ENCODE results near the gene GOLGA3. TPM values are rescaled to one million over a fixed set of nuclear protein-coding genes. Genes with fewer than 3 reads are reported as not detected.

The GOLGA3 gene
- total RNA-seq, 1 donor = 127 TPM

DNA sequence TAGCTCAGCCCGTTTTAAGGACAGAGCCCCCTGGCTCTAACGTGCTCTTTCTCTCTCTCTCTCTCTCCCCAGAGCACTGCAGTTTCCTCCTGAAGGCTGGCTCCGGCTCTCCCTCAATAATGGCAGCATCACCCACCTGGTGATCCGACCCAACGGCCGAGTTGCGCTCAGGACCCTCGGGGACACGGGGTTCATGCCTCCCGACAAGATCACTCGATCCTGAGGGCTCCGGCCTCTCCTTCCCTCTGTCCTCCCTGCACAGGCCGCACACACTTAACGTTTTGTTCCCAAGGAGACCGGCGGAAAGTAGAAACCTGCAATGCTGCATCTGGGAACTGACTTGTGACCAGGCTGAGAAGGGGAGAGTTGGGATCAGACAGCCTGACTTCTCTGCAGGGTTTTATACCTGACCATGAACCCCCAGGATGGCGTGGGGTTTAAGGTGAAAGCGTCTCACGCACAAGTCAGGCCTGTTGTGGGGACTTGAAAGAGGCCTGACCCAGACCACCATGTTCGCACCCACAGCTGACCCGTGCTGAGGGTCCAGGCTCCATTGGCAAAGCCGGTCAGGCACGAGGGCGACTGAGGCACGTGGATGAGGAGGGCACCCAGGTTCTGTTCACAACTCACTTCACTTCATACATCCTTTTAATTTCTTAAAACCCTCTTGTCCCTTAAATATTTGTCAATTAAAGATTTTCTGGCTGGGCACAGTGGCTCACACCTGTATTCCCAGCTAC is 107.9 kb downstream of the GOLGA3 start:
- Histone ChIP-seq H3K27me3 (ENCODE audit: insufficient read depth, low read length) (no peaks in the 10 kb centered on the region), H3K27ac (ENCODE audit: low read depth, low read length) (no peak overlapping the region), H3K79me2 (ENCODE audit: insufficient read depth, low read length) (peaks cover 40% of the 10 kb centered on the region)

GRCh38 chr12:132719954-132720324 is 108.7 kb downstream of the GOLGA3 start:
- peak; percentile 77 for DNase-seq (ENCODE audit: insufficient read length, low spot score, missing footprints)
- H3K36me3 ChIP-seq (ENCODE audit: insufficient read depth, low read length) = peaks cover 60% of the 10 kb centered on the region
- no peaks in the 10 kb centered on the region for H3K27me3 ChIP-seq (ENCODE audit: insufficient read depth, low read length)
- no peaks in the 10 kb centered on the region for H3K9me3 ChIP-seq (ENCODE audit: low read depth, low read length)
- H2AFZ ChIP-seq (ENCODE audit: low read length) = no peak overlapping the region
- H4K20me1 ChIP-seq (ENCODE audit: insufficient read depth, low read length) = peaks cover 30% of the 10 kb centered on the region
- H3K4me1 ChIP-seq (ENCODE audit: insufficient read depth, low read length) = peaks cover 6% of the 10 kb centered on the region
- H3K79me2 ChIP-seq (ENCODE audit: insufficient read depth, low read length) = peaks cover 35% of the 10 kb centered on the region
- no peak overlapping the region for H3K4me2 ChIP-seq (ENCODE audit: insufficient read depth, low read length)
- no peak overlapping the region for H3K27ac ChIP-seq (ENCODE audit: low read depth, low read length)
- no peak overlapping the region for H3K4me3 ChIP-seq (ENCODE audit: insufficient read depth, low read length)
- TF ChIP-seq CTCF (IDR thresholded peaks at IDR 0.05; ENCODE audit: extremely low read depth, low read depth, low read length) = no peak

More for the DNA sequence above, 107.9 kb downstream of the GOLGA3 start:
- DNase-seq (ENCODE audit: insufficient read length, low spot score, missing footprints) = peak; percentile 36
- Histone ChIP-seq H3K4me3 (ENCODE audit: insufficient read depth, low read length) (no peak overlapping the region), H2AFZ (ENCODE audit: low read length) (no peak overlapping the region), H4K20me1 (ENCODE audit: insufficient read depth, low read length) (peaks cover 31% of the 10 kb centered on the region), H3K4me1 (ENCODE audit: insufficient read depth, low read length) (peaks cover 6% of the 10 kb centered on the region), H3K36me3 (ENCODE audit: insufficient read depth, low read length) (peaks cover 69% of the 10 kb centered on the region), H3K9me3 (ENCODE audit: low read depth, low read length) (no peaks in the 10 kb centered on the region), H3K4me2 (ENCODE audit: insufficient read depth, low read length) (no peak overlapping the region)
- no peak for TF ChIP-seq CTCF (IDR thresholded peaks at IDR 0.05; ENCODE audit: extremely low read depth, low read depth, low read length)

DNA sequence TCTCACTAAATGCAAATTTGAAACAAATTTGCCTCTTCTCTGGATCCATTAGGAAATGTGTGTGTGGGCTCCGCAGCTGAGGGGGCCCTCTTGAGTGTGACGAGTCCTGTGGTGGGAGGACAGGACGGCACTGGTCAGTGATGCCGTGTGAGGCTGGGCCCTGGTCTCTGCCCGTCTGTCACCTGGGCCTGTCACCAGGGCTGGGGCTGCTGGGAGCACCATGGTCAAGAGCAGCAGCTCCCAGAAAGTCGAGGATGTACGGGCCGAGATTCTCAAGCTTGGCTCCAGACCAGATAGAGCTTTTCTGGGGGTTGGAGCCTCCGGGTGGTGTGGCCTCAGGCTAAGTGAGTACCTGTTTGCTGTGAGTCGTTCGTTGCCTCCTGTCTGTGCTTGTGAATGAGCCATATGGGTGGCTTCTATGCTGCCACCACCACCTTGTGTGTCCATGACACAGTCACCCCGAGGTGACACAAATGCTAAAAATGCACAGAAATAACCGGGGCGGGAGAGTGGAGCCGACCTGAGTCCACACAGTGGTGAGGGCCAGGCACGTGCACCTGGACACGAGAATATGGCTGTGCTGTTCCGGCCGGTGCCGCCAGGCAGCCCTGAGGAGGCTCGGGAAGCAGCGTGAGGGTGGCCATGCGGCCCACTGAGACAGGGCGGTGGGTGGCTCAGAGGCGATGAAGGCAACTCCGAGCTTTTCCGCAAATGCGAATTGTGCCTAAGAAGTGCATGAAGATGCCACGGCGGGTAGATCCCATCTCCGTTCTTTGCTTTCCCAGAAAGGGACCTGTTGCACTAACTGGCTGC is 109.3 kb downstream of the GOLGA3 start:
- H4K20me1 ChIP-seq (ENCODE audit: insufficient read depth, low read length) = peaks cover 29% of the 10 kb centered on the region

More for the DNA sequence above, 109.3 kb downstream of the GOLGA3 start:
- H3K4me1 ChIP-seq (ENCODE audit: insufficient read depth, low read length) = peaks cover 6% of the 10 kb centered on the region
- no peaks in the 10 kb centered on the region for H3K9me3 ChIP-seq (ENCODE audit: low read depth, low read length)
- no peak overlapping the region for H3K27ac ChIP-seq (ENCODE audit: low read depth, low read length)
- H3K36me3 ChIP-seq (ENCODE audit: insufficient read depth, low read length) = peaks cover 55% of the 10 kb centered on the region
- H3K4me3 ChIP-seq (ENCODE audit: insufficient read depth, low read length) = no peak overlapping the region
- no peak for TF ChIP-seq CTCF (IDR thresholded peaks at IDR 0.05; ENCODE audit: extremely low read depth, low read depth, low read length)
- H3K27me3 ChIP-seq (ENCODE audit: insufficient read depth, low read length) = no peaks in the 10 kb centered on the region
- H3K79me2 ChIP-seq (ENCODE audit: insufficient read depth, low read length) = peaks cover 36% of the 10 kb centered on the region
- no peak overlapping the region for H3K4me2 ChIP-seq (ENCODE audit: insufficient read depth, low read length)
- no peak overlapping the region for H2AFZ ChIP-seq (ENCODE audit: low read length)
- peak; percentile 83 for DNase-seq (ENCODE audit: insufficient read length, low spot score, missing footprints)

Small RNAs within 50 kb of the gene (small RNA-seq; reads per million reads assigned to genes)
- gene RNA5SP379 = not detected

Other genes starting within 250 kb of the GOLGA3 start
- gene LRCOL1, start 218.3 kb downstream of the GOLGA3 start, total RNA-seq = not detected in 2 replicates
- gene P2RX2, start 210.1 kb downstream of the GOLGA3 start, total RNA-seq = not detected in 2 replicates
- 15.2 and 22.1 TPM in 2 replicates for gene POLE, start 141.5 kb downstream of the GOLGA3 start, total RNA-seq
- 10.1 and 10.6 TPM in 2 replicates for gene PXMP2, start 141.3 kb downstream of the GOLGA3 start, total RNA-seq
- gene PGAM5, start 118.0 kb downstream of the GOLGA3 start, total RNA-seq = 20.9 and 24.6 TPM in 2 replicates
- gene ANKLE2, start 67.0 kb downstream of the GOLGA3 start, total RNA-seq = 79.9 and 86.1 TPM in 2 replicates
- gene CHFR, start 58.7 kb upstream of the GOLGA3 start, total RNA-seq = 54.8 and 55.0 TPM in 2 replicates
- gene ZNF605, start 127.4 kb upstream of the GOLGA3 start, total RNA-seq = 10.9 and 13.6 TPM in 2 replicates
- 20.3 and 22.1 TPM in 2 replicates for gene ZNF26, start 157.5 kb upstream of the GOLGA3 start, total RNA-seq
- 28.9 and 30.0 TPM in 2 replicates for gene ZNF84, start 208.6 kb upstream of the GOLGA3 start, total RNA-seq